ENCODE measurements around the gene VPS52. TPM values are rescaled to one million over a fixed set of nuclear protein-coding genes. Genes with fewer than 3 reads are reported as not detected.

VPS52 gene
- total and polyA plus RNA-seq, 9 of the 15 experiments (the other 6 are each of a cell fraction or from before 2014, with no cell fraction given), result 24.4 to 103 (median 40.2) TPM

GRCh38 chr6:33201147-33201545 lies 70.5 kb downstream of the VPS52 start (continued):
- no peak for TF ChIP-seq HES1 (IDR thresholded peaks at IDR 0.05; ENCODE audit: low read depth)
- TF ChIP-seq NELFE (IDR thresholded peaks at IDR 0.05; ENCODE audit: insufficient read depth, insufficient read length), result no peak
- 0 out of 2 replicates have a peak, but pooled peaks have one; percentile 34 for TF ChIP-seq ETS1 (conservative IDR thresholded peaks at IDR 0.05; ENCODE audit: control insufficient read depth, low read depth, low read length)
- 0 out of 2 replicates have a peak, but pooled peaks have one; percentile 48 for TF ChIP-seq E2F5 (CRISPR knock-in tag; IDR thresholded peaks at IDR 0.05)
- no peak for TF ChIP-seq ZNF134 (CRISPR knock-in tag; conservative IDR thresholded peaks at IDR 0.05)
- peak; percentile 57; the same call in 1 of the 2 replicates for TF ChIP-seq EHMT2 (IDR thresholded peaks at IDR 0.05)
- TF ChIP-seq HLTF (IDR thresholded peaks at IDR 0.05), result no peak
- no peak for TF ChIP-seq FUS (optimal IDR thresholded peaks at IDR 0.05; ENCODE audit: low read depth, low read length)
- no peak for TF ChIP-seq ZBTB11 (CRISPR knock-in tag; IDR thresholded peaks at IDR 0.05)
- TF ChIP-seq C11orf30 (IDR thresholded peaks at IDR 0.05; ENCODE audit: low read depth), result no peak
- TF ChIP-seq ZNF408 (CRISPR knock-in tag; IDR thresholded peaks at IDR 0.05; ENCODE audit: low read depth), result no peak
- no peak for TF ChIP-seq CC2D1A (IDR thresholded peaks at IDR 0.05)
- TF ChIP-seq NFE2L1 (tag; IDR thresholded peaks at IDR 0.05; ENCODE audit: borderline replicate concordance, low read depth), result no peak
- TF ChIP-seq ESRRB (CRISPR knock-in tag; IDR thresholded peaks at IDR 0.05; ENCODE audit: borderline replicate concordance), result no peak
- no peak for TF ChIP-seq ZNF165 (CRISPR knock-in tag; IDR thresholded peaks at IDR 0.05; ENCODE audit: borderline replicate concordance)
- TF ChIP-seq BRF1 (IDR thresholded peaks at IDR 0.05; ENCODE audit: borderline replicate concordance, extremely low read depth, insufficient read length), result no peak
- no peak for TF ChIP-seq ZHX1 (conservative IDR thresholded peaks at IDR 0.05; ENCODE audit: low read length)
- no peak for TF ChIP-seq TAL1 (IDR thresholded peaks at IDR 0.05)
- no peak for TF ChIP-seq TAF15 (IDR thresholded peaks at IDR 0.05; ENCODE audit: low read depth, low read length)
